Measurements from ENCODE around the gene VEGFC. TPM values are rescaled to one million over a fixed set of nuclear protein-coding genes. Genes with fewer than 3 reads are reported as not detected.

Gene VEGFC
- total RNA-seq, 1 donor from 2014 or later: 11.1 TPM

GRCh38 chr4:176767183-176767582 lies 25.5 kb downstream of the VEGFC start:
- H3K4me1 Mint-ChIP-seq (ENCODE audit: low read depth): peaks cover 19% of the 10 kb centered on the region
- peaks cover 11% of the 10 kb centered on the region for H3K9me3 Mint-ChIP-seq (ENCODE audit: low read depth)
- TF ChIP-seq CTCF (IDR thresholded peaks at IDR 0.05): no peak
- peaks cover 4% of the 10 kb centered on the region for H3K36me3 Mint-ChIP-seq (ENCODE audit: low read depth)
- no peak overlapping the region for H3K27ac Mint-ChIP-seq (ENCODE audit: unreplicated experiment)
- DNase-seq (ENCODE audit: low spot score): no peak
- no peak overlapping the region for H3K4me3 Mint-ChIP-seq (ENCODE audit: unreplicated experiment)
- no peaks in the 10 kb centered on the region for H3K27me3 Mint-ChIP-seq (ENCODE audit: low read depth)

GRCh38 chr4:176762661-176763308 lies 29.9 kb downstream of the VEGFC start:
- Mint-ChIP-seq H3K36me3 (ENCODE audit: low read depth) (peaks cover 4% of the 10 kb centered on the region), H3K4me3 (ENCODE audit: unreplicated experiment) (no peak overlapping the region), H3K9me3 (ENCODE audit: low read depth) (peaks cover 11% of the 10 kb centered on the region), H3K27me3 (ENCODE audit: low read depth) (no peaks in the 10 kb centered on the region), H3K4me1 (ENCODE audit: low read depth) (peaks cover 19% of the 10 kb centered on the region), H3K27ac (ENCODE audit: unreplicated experiment) (no peak overlapping the region)
- no peak for DNase-seq (ENCODE audit: low spot score)
- no peak for TF ChIP-seq CTCF (IDR thresholded peaks at IDR 0.05)

GRCh38 chr4:176761872-176762271 lies 30.9 kb downstream of the VEGFC start:
- Mint-ChIP-seq H3K4me1 (ENCODE audit: low read depth) (peaks cover 19% of the 10 kb centered on the region), H3K9me3 (ENCODE audit: low read depth) (peaks cover 11% of the 10 kb centered on the region), H3K27ac (ENCODE audit: unreplicated experiment) (no peak overlapping the region), H3K27me3 (ENCODE audit: low read depth) (no peaks in the 10 kb centered on the region), H3K36me3 (ENCODE audit: low read depth) (peaks cover 4% of the 10 kb centered on the region), H3K4me3 (ENCODE audit: unreplicated experiment) (no peak overlapping the region)
- TF ChIP-seq CTCF (IDR thresholded peaks at IDR 0.05): no peak
- no peak for DNase-seq (ENCODE audit: low spot score)

DNA sequence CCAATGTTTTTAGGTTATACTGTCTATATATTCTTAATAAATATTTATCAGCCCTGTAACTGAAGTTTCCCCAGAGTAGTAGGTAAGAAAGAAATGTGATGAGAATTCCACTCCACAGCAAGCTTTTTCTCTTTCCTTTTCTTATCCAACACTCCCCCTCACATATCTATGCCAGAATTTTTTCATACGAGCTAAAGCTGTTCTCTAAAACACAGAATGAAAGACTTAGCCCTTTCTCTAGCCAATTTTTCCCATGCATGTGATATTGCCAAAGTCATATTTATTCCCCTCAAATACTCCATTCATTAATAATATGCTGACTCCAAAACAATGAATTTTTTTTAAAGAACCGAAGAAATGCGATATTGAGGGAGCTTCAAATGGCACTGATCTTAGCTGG lies 32.3 kb downstream of the VEGFC start:
- no peak overlapping the region for H3K4me3 Mint-ChIP-seq (ENCODE audit: unreplicated experiment)
- H3K4me1 Mint-ChIP-seq (ENCODE audit: low read depth): peaks cover 26% of the 10 kb centered on the region
- peaks cover 5% of the 10 kb centered on the region for H3K9me3 Mint-ChIP-seq (ENCODE audit: low read depth)

GRCh38 chr4:176758731-176759130 lies 34.0 kb downstream of the VEGFC start:
- no peak for TF ChIP-seq CTCF (IDR thresholded peaks at IDR 0.05)
- Mint-ChIP-seq H3K4me1 (ENCODE audit: low read depth) (peaks cover 31% of the 10 kb centered on the region), H3K9me3 (ENCODE audit: low read depth) (no peaks in the 10 kb centered on the region), H3K27me3 (ENCODE audit: low read depth) (no peaks in the 10 kb centered on the region), H3K4me3 (ENCODE audit: unreplicated experiment) (no peak overlapping the region), H3K36me3 (ENCODE audit: low read depth) (no peaks in the 10 kb centered on the region), H3K27ac (ENCODE audit: unreplicated experiment) (no peak overlapping the region)
- DNase-seq (ENCODE audit: low spot score): no peak

More for the DNA sequence above, 32.3 kb downstream of the VEGFC start:
- H3K27me3 Mint-ChIP-seq (ENCODE audit: low read depth): no peaks in the 10 kb centered on the region
- H3K36me3 Mint-ChIP-seq (ENCODE audit: low read depth): peaks cover 4% of the 10 kb centered on the region
- no peak for TF ChIP-seq CTCF (IDR thresholded peaks at IDR 0.05)
- DNase-seq (ENCODE audit: low spot score): no peak
- no peak overlapping the region for H3K27ac Mint-ChIP-seq (ENCODE audit: unreplicated experiment)

Data from chondrocyte (in vitro differentiated cells).